ENCODE results near the gene FCRL5. TPM values are rescaled to one million over a fixed set of nuclear protein-coding genes. Genes with fewer than 3 reads are reported as not detected.
A peak's percentile ranks its signal among the peaks of the same experiment; 100 is the strongest.
"Not testable (repeated sequence)": the region's sequence is repeated elsewhere in the genome, so short reads cannot be mapped to it uniquely, and the experiment has no call there.

FCRL5 gene
- not detected in 2 replicates for total RNA-seq

- DNase-seq (ENCODE audit: low read depth in 2 of 2) = no peak
Observed at GRCh38 chr1:157551694-157552693, at the start of gene FCRL5. TSS of gene FCRL5 (minus strand) at chr1:157552515. CDS start at chr1:157552362, 153 bp downstream.

GRCh38 chr1:157600236-157600635 is 47.9 kb upstream of the FCRL5 start:
- no peak for DNase-seq (ENCODE audit: low read depth in 2 of 2)

- DNase-seq (ENCODE audit: low read depth in 2 of 2) = no peak
Observed at GRCh38 chr1:157597959-157598667, 45.8 kb upstream of the FCRL5 start, which contains the start of gene FCRL4. TSS of gene FCRL4 (minus strand) at chr1:157598085. CDS start at chr1:157597944, 141 bp downstream.

GRCh38 chr1:157596384-157596783 is 44.1 kb upstream of the FCRL5 start:
- no peak for DNase-seq (ENCODE audit: low read depth in 2 of 2)

- DNase-seq (ENCODE audit: low read depth in 2 of 2) = no peak
Observed at GRCh38 chr1:157595356-157595755, 43.0 kb upstream of the FCRL5 start.

- no peak for DNase-seq (ENCODE audit: low read depth in 2 of 2)
Observed at GRCh38 chr1:157585984-157586383, 33.7 kb upstream of the FCRL5 start.

- no peak for DNase-seq (ENCODE audit: low read depth in 2 of 2)
Observed at GRCh38 chr1:157584503-157584902, 32.2 kb upstream of the FCRL5 start.

- no peak for DNase-seq (ENCODE audit: low read depth in 2 of 2)
Observed at GRCh38 chr1:157580828-157581210, 28.5 kb upstream of the FCRL5 start.

- DNase-seq (ENCODE audit: low read depth in 2 of 2) = peak; percentile 27 to 58
Observed at GRCh38 chr1:157580179-157580827, 28.0 kb upstream of the FCRL5 start.

GRCh38 chr1:157577420-157577819 is 25.1 kb upstream of the FCRL5 start:
- DNase-seq (ENCODE audit: low read depth in 2 of 2) = no peak

GRCh38 chr1:157575744-157576143 is 23.4 kb upstream of the FCRL5 start:
- no peak for DNase-seq (ENCODE audit: low read depth in 2 of 2)

- DNase-seq (ENCODE audit: low read depth in 2 of 2) = no peak
Observed at GRCh38 chr1:157574836-157575235, 22.5 kb upstream of the FCRL5 start.

- no peak for DNase-seq (ENCODE audit: low read depth in 2 of 2)
Observed at GRCh38 chr1:157566484-157567300, 14.4 kb upstream of the FCRL5 start.

- no peak for DNase-seq (ENCODE audit: low read depth in 2 of 2)
Observed at GRCh38 chr1:157562515-157562914, 10.2 kb upstream of the FCRL5 start.

GRCh38 chr1:157558119-157558518 is 5.8 kb upstream of the FCRL5 start:
- no peak for DNase-seq (ENCODE audit: low read depth in 2 of 2)

- not testable (repeated sequence) for DNase-seq (ENCODE audit: low read depth in 2 of 2)
Observed at GRCh38 chr1:157548081-157548480, 4.2 kb downstream of the FCRL5 start.

- no peak for DNase-seq (ENCODE audit: low read depth in 2 of 2)
Observed at GRCh38 chr1:157542676-157543075, 9.6 kb downstream of the FCRL5 start.

GRCh38 chr1:157540852-157541251 is 11.5 kb downstream of the FCRL5 start:
- DNase-seq (ENCODE audit: low read depth in 2 of 2) = no peak

GRCh38 chr1:157540160-157540748 is 12.1 kb downstream of the FCRL5 start:
- no peak for DNase-seq (ENCODE audit: low read depth in 2 of 2)

- DNase-seq (ENCODE audit: low read depth in 2 of 2) = no peak
Observed at GRCh38 chr1:157539568-157539967, 12.7 kb downstream of the FCRL5 start.

- no peak for DNase-seq (ENCODE audit: low read depth in 2 of 2)
Observed at GRCh38 chr1:157532569-157532968, 19.7 kb downstream of the FCRL5 start.

All from dermis microvascular lymphatic vessel endothelial cell (primary cell).